ENCODE measurements around the gene CD248.

The CD248 gene

DNA sequence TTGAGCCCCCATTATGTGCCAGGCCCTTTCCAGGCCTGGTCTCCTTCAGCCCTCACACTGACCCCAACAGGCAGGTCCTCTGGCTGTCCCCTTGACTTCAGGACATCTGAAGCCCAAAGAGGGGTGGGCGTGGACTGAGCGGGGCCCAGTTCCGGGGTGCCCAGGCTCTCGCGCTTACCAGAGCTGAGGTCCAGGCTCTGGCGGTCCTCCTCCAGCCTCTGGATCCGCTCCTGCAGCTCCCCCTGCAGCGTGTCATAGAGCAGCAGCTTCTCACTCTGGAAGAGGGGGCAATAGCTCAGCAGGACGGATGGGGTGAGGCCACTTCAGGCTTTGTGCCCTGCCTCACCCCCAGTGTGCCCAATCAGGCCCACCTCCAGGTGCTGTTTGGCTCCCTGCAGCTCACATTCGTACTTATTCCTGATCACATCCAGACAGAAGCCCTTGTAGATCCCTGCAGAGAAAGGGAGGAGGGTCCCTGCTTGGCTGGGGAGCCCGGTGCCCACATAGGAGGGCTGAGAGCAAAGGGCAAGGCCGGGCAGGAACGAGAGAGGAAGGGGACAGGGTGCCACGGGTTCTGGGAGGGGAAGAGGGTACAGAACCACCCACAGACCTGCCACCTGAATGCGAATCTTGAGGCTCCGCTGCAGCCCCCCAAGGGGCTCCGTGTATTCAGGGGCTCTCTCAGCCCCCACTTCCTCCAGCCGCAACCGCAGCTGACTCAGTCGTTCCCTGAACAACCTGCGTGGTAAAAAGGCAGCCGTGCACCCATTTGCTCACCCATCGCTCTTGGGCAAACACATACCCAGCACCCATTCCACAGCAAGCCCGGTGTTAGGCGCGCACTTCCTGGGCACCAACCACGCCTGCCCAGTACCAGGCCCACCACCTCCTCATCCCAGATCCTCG lies 24.0 kb upstream of the CD248 start:
- DNase-seq: no peak

DNA sequence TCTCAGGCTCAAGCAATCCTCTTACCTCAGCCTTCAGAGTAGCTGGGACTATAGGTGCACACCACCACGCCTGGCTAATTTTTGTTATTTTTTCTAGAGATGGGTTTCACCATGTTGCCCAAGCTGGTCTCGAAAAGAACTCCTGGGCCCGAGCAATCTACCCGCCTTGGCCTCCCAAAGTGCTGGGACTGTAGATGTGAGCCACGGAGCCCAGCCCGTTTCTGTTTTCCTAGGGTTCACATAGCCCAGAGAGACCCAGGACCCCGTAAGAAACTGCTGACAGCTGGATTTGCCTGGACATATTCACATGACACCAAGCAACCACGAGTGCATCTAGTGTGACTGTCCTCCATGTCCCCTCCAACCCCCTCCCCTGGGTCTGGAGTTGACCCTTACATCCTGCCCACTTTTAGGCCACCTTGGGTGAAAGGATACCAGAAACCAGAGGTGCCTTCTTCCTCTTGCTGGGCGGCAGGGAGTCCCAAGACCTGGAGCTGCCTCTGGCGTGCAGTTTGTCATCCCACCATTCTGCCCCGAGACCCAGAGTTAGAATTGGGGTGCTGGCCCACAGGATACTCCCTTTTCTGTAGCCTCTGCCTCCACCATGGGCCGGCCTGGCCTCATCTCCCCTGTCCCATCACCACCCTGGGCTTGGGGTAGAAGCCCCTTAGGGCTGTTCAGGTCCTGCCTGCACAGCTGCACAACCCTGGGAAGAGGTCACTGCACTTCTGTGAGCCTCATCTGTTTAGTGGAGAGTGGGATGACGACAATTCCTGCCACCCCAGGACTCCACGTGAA lies 23.0 kb upstream of the CD248 start:
- DNase-seq: no peak

DNA sequence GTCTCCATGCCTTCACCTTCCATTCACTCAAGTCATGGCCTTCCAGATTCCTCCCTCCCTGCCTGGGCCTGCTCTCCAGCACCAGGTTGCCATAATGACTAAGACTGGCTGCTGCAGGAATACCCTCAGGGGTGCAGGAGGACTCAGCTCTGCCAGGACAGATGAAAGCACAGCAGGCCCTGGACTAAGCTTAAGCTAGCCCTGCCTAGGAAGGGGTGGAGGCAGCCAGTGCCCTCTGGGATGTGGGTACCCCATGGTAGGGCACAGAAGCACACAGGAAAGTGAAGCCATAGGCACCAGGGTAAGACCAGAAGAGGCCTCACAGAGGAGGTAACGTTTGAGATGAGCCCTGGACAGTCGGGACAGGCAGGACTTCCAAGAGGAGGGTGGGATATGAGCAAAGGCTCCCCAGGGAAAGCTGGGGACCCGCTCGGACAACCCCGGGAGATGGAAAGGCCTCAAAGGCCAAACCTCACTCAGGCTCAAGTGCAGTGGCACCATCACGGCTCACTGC lies 22.4 kb upstream of the CD248 start:
- no peak for DNase-seq

DNA sequence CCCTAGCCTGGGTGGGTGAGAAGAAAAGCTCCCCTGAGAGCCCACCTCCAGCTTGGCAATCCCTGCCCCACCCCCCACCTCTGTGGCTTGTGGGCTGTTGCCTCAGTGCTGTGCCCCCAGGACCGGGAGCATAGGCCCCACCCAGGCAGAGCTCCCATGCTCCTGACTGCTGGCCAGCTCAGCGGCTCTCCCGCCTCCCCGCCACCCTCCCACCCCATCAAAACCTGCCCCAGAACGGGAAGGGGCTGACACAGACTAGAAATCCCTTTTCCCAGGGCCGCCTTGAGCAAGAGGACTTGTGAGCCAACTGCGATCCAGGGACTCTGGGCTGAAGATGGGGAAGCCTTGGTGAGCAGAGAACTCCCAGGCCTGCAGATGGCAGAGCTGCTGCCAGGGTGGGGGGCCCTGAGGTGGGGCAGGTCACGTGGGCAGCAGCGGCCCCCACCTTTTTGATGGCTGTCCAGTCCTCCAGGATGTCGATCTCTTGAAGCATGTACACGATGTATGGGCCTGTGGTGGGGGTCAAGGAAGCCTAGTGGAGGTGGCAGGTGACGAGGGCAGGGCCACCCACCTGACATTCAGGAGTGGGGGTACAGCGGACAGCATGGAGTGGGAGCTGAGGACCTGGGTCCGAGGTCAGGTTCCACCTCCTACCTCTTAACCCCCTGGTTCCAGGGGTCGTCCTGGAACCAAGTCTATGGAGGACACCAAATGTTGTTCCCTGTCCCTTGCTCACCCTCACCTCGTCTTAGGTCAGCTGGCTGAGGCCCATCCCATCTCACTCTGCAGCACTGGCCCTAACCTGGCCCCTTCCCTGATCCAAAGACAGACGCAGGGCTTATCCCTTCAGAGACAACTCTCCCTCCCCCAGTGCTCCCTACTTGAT lies 21.7 kb upstream of the CD248 start:
- no peak for DNase-seq

DNA sequence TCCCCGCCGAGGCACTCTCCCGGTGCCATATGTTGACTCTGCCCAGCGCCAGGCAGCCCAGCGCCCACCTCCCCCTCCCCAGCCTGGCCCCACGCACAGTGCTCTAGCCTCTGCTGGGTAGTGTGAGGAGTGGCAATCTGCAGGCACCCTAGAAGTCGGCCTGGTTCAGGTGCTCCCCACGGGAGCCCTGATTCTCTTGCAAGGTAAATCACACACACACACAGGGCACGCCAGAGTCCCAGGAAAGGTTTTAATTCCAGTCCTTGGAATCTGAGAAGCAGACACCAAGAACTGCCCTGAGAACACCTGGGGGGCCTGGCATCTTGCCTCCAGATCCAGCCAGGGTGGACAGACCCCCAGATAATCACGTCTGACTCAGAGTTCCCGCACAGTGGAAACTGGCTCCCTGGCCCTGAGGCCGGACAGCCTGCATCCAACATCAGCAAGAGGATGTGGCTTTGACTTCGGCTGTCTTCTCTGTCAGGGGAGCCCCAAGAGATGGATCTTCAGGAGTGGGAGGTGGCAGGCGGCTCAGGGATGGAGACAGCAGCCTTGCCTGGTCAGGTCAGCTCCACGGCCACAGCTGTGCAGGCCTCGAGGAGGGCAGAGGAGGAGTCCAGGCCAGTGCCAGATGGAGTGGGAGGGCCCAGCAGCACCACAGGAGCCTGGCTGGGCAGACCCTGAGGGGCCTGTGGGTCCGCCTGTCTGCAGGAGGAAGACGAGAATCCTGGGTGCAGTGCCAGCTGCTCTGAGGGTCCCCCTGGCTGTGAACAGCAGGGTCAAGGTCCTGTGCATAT lies 20.5 kb upstream of the CD248 start:
- DNase-seq: no peak

DNA sequence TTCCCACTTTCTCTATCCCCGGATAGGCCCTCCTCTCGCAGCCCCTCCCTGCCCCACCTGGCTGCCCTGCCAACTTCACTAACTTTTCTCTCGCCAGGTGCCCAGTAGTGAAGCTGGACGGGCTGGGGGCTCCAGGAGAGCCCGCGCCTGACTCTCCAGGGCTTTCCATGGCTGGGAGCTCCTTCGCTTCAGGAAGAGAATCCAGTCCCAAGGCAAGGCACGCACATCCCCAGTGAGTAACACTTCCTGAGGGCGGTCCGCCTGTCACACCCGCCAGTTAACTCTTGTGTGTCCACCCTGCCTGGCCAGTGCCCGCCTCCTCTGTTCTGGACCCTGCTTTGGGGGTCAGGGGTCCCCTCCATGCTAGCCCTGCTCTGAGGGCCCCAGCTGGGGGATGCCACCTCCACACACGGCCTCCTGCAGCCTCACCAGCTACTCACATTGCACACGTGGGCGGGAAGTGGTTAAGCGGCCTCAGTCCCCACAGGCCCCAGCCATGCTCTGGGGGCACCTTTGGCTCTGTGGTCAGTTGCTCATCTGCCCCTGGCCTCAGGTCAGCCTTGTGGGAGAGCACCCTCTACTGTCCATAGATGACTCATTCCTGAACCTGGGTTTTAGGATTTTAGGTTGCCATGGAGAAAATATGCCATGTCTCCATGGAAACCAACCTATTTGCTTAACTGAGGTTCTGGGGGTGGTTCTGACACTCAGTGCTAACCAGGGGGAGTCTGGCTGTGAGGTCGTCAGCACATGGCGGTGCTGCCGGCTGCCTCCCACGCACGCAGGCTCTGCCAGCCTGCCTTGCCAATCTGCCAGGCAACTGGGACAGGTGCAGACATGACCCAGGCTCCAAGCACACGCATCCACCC lies 19.6 kb upstream of the CD248 start, which contains the start of gene RIN1:
Gene RIN1 (minus strand): TSS at position 201 of the 869 bp plus-strand sequence. CDS start 32 bp downstream, at position 169.
- no peak for DNase-seq

DNA sequence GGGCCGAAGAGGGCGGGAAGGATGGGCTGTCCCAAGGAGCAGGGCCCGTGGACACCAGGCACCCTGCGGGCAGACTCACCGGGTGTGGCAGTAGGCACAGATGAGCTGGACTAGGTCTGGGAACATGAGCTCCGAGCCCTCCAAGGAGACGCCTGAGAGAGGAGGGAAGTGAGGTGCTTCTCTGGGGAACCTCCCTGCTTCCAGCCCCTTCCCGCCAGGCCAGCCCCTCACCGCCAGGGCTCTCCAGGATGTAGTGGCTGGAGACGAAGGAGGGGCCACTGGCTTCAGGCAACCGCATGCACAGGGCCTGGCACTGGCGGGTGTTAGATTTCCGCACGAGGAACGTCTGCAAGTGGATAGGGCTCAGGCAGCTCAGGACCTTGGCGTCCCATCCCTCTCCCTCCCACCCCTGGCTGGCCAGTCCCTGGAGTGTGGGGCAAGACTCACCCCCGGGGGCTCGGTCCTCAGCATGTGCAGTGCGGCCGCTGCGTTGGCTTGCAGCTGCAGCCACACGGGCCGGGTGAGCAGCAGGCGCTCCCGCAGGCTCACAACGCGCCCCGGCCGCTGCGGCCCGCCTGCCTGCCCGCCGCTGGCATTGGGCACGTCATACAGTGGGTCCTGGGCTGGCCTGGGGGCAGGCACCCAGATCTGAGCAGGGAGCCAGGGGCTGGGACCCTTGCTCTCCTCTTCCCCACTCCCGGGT lies 18.8 kb upstream of the CD248 start:
- no peak for DNase-seq

DNA sequence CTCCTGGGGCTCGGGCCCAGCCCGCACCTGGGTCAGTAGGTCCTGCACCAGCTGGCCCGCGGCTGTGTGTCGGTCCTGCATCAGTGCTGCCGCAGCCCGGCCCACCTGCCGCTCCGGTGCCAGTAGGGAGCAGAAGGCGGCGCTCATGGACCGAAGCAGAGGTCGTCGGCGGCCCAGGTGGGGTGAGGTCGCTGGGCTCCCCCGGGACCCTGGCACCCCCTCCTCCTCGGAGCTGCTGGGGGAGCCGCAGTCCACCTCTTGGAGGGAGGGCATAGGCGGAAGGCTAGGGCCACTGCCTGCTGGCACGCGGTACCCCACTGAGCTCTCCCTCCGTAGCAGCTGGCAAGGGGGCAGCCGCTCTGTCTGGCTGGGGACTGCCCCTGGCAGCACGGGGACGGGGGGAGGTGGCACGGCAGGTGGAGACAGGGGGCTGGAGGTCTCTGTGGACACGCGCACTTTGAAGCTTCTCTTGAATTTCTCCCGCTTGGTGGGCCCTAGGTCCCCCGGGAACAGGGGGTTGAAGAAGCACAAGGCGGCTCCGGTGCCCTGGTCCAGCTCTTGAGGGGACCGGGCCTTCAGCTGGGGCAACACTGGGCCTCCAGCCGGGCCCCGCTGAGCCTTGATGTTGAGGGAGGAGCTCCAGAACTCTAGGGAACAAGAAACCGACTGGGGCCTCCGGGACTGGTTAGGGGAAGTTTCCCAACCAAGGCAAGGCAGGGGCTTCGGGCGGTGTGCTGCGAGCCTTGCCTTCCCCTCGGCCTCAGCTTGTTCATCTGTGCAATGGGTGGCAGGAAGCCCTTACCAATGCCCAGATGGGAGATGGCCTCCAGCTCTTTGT lies 18.0 kb upstream of the CD248 start:
- DNase-seq: no peak

DNA sequence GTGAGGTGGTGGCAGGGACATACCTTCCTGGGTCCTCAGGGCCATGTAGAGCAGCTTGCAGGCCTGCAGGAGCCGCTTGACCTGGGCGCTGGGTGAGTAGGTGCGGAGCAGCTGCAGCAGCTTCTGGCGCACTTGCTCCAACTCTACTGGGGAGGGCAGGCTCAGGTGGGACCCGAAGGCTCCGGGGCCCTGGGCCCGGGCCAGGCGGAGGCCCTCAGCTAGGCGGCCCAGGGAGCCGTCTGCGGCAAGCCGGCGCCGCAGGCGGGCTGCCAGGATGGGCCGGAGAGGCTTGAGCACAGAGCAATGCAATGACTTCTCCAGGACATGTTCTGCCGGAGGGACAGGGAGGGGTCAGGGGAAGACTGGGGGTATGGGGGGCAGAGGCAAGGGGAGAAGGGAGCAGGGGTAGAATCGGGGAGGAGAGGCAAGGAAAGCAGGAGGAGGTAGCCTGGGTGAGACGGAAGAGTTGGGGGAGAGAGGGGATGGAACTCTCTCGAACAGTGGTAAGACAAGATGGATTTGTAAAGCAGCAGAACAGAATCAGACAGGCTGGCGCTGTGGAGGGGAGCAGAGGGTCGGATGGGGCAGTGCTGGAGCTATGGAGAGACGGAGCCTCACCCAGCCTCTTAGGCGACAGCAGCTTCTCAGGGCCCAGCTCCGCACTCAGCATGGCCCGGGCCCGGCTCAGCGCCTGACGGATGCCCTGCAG lies 17.2 kb upstream of the CD248 start:
- DNase-seq: no peak

DNA sequence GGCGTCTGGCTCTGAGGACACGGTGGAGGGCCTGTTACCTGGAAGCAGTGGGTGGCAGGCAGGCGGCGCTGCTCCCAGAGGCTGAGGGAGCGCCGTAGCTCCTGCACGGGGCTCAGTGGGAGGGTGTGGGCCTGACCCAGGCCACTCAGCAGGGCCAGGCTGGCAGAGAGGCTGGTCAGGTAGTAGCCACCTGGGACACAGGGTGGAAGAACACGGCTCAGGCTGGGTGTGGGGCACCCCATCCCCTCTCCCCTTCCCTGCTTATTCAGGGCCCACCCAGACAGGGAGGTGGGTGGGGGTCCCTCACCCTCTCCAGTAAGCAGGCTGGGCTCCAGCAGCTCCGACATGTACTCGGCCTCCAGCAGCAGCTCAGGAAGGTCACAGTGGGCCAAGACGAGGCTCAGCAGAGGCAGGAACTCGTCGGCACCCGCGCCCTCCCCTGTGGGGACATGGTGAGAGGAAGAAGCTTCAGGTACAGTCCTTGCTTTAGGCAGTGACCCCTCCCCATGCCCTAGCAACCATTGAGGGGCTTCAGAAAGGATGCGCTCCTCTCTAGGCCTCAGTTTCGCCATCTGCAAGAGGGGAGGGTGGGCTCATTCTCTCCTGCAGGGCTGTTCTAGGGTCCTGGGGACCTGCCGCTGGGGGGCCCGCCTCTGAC lies 16.5 kb upstream of the CD248 start:
- DNase-seq: no peak

DNA sequence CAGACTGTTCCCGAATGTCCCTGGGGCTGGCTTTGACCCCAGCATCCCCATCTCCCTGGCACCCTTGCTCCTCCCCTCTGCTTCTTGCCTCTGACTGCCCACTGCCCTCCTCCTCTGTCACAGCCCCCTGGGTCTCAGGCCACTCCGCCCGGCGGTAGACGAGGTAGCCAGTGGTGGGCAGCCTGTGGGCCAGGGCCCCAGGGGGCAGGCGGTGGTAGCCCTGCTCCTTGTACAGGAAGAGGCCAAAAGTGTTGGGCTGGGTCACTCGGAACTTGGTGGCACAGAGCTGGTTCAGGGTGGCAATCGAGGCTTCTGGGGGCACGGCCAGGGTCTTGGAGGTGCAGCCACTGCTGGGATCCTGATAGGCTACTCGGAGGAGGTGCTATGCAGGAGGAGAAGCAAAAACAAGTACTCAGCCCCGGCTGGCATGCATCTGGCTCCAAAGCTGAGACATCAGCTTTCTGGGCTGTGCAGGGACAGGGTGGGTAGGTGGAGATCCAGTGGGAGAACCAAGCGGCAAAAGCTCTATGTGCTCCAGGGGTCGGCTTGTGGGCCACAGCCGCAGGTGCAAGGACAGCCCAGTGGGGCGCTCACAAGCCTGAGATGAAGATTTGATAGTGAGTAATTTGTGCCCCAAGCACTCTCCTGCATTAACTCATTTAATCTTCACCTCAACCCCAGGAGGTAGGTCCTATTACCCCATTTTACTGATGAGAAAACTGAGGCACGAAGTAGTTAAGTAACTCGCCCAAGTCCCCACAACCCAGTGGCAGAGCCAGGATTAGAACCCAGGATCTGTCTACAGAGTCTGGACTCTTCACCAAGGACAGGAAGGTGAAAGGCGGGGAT lies 15.8 kb upstream of the CD248 start:
- no peak for DNase-seq

DNA sequence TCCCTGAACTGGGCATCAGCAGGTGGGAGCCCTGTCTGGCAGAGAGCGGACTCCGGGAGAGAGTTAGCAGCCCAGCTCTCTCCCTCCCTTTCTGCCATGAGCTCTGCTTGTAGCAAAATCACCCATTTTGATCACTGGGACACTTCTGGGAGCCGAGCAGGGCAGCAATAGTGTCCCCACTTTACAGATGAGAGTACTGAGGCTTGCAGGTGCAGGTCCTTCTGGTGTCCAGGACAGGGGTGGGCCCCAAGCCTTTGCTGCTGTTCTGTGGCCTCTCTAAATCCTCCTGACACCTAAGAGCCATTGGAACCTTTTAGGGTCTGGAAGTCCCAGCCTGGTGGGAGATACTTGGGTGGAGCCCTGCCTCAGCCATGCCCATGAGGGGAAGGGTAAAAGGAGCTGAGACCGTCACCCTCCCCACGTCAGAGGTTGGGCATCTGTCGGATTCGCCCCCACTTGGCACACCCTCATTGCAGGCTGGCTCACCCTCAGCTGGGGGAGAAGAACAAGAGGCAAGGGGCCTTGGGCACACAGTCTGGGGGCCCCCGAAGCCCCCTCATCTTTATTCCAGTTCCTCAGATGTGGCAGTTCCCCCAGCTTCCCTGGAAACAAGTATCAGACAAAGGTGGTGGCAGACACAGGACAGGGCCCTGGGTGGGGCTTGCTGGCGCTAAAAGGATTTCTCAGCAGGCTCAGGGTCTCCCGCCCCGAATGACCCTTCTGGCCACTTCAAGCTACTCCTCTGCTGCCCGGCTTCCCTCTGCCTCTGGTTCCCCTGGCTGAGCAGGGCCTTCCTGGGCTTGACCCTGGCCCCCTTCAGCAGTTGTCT lies 14.9 kb upstream of the CD248 start:
- no peak for DNase-seq

DNA sequence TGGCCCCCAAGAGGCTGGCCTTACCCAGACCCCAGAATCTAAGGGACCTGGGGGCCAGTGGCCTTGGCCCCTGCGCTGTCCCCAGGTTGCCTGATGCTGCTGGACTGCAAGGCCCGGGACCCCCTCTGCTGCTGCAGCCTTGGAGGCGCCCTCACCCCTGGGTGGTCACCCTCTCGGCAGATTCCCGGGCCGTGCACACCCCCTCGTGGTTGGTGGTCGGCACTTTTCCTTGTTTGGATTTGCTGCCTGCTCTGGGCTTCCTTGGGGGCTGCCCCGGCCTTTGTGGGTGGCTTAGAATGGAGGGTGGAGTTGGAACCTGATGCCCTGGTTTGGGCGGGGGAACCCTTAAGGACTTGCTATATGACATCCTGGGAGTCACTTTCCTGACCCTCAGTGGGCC lies 14.1 kb upstream of the CD248 start:
- DNase-seq: no peak

DNA sequence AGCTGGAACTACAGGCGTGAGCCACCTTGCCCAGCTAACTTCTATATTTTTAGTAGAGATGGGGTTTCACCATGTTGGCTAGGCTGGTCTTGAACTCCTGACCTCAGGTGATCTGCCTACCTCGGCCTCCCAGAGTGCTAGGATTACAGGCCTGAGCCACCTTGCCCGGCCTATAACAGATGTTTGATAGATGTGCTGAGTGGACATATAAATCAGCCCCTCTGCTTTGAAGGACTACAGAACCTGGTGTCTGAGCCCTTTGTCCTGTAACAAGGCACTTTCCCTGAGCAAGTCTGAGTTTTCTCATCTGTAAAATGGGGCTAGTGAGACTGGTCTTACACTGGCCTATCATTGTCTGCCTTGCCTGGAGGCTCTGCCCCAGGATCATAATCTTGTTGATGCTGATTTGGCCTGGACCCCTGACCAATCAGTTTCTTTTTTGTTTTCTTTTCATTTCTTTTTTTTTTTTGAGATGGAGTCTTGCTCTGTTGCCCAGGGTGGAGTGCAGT lies 12.4 kb upstream of the CD248 start:
- no peak for DNase-seq

DNA sequence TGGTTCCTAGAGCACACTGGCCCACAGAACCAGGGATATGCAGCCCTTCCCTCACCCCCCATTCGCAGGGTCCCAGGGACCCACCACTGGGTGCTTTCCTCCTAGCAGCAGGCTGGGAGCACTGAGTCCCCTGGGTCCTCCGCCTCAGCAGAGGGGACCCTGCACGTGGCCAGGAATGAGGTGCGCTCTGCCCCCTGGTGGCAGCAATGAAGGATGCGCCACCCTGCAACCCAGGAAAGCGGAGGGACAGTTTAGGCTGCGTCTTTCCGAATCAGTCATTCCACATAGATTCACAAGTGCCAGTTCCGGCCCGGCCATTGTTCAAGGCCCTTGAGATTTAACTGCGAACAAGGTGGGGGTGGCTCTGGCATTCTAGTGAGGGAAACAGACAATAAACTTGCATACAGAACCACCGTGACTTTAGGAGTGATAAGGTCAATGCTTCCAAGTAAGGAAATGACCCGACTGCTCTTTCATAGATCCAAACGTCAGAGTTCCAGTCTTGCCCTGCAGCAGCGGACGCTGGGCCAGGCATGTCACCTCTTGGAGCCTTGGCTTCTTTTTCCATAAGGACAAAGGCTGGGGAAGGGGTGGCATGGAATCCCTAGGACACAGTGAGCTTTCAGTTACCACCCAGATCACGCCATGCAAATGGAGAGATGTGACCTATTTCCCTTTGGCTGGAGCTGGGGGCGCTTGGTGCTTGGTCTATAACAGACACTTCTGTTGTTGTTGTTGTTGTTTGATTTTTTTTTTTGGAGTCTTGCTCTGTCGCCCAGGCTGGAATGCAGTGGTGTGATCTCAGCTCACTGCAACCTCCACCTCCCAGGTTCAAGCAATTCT lies 11.7 kb upstream of the CD248 start:
- peak; percentile 81 for DNase-seq

Data from activated naive CD4-positive, alpha-beta T cell treated with anti-CD3 and anti-CD28 coated beads, Interleukin-2, amount 50 U/mL, for 16 hours (primary cell).